NT2/D1 (cell line): ENCODE measurements around the gene LVRN.

Experiments
- SUZ12 ChIP-seq: IDR thresholded peaks from 2 replicates; pipeline ENCODE4 v1.6.1; 2011; ENCODE audit not compliant: insufficient read length, insufficient read depth; ENCODE audit errors: extremely low read depth
- YY1 ChIP-seq: IDR thresholded peaks from 2 replicates; pipeline ENCODE4 v1.6.1; 2011; ENCODE audit not compliant: insufficient read length, insufficient read depth
- ZNF274 ChIP-seq: IDR thresholded peaks from 2 replicates; pipeline ENCODE4 v1.6.1; 2011; ENCODE audit warnings: mild to moderate bottlenecking, low read depth, low read length

DNA sequence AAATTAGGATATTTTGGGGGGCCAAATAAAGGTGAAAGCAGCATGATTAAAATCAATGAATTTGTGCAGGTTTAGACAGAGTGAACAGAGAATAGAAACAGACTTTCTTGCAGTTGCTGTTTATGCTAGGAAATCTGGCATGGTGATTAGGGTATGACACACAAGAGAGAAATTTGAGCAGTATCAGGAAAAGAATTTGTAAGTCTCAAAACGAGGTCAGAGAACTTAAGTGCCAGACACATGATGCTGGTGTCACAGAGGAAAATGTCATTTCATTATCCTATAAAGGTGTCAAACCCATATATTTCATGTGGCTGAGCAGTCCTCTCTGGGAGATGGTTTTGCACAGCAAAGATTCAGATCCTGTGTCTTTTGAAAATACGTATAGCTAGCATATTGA, 15.7 kb downstream of the LVRN start:
- no peak for TF ChIP-seq YY1
- TF ChIP-seq ZNF274 = no peak
- no peak for TF ChIP-seq SUZ12
